H1 (cell line): Measurements from ENCODE around the gene BSPRY. TPM values are rescaled to one million over a fixed set of nuclear protein-coding genes. Genes with fewer than 3 reads are reported as not detected.

Source experiments
- CHD7 ChIP-seq: fragments of 300-600 bp; sonication (generic); IDR thresholded peaks from 2 replicates; pipeline ENCODE4 v1.7.1; 2012; ENCODE audit warnings: low read length, moderate library complexity, mild to moderate bottlenecking, inconsistent platforms; ENCODE audit not compliant: insufficient replicate concordance
- RAD21 ChIP-seq, 2 experiments: IDR thresholded peaks in 1 of 2; conservative IDR thresholded peaks in 1 of 2; 2 replicates each; pipeline ENCODE4 v1.6.1; 2011; ENCODE audit warnings: low read depth in 2 of 2, low read length in 2 of 2, improper control_type of control experiment in 1 of 2, inconsistent platforms in 1 of 2, mild to moderate bottlenecking in 1 of 2, moderate library complexity in 1 of 2
- SAP30 ChIP-seq: fragments of 300-600 bp; sonication (generic); IDR thresholded peaks from 2 replicates; pipeline ENCODE4 v1.7.1; 2012; ENCODE audit warnings: low read length, moderate library complexity, mild to moderate bottlenecking, inconsistent platforms; ENCODE audit not compliant: insufficient read depth, insufficient replicate concordance
- SP2 ChIP-seq: IDR thresholded peaks from 2 replicates; pipeline ENCODE4 v1.6.1; 2012; ENCODE audit warnings: mild to moderate bottlenecking, low read length, inconsistent platforms
- SUZ12 ChIP-seq: fragments of 200-600 bp; sonication (generic); IDR thresholded peaks from 2 replicates; pipeline ENCODE4 v1.6.1; 2012; ENCODE audit warnings: mild to moderate bottlenecking, inconsistent platforms, low read length, moderate library complexity, mixed read lengths
- TAF1 ChIP-seq: IDR thresholded peaks from 2 replicates; pipeline ENCODE4 v1.6.1; 2011; ENCODE audit warnings: mild to moderate bottlenecking, low read depth, low read length
- polyA plus RNA-seq, 7 experiments: library from polyadenylated mRNA; depleted of rRNA in 3 of 7; stranded (reverse) in 5 of 7; unstranded in 2 of 7; fragments of >200 nt in 5 of 7; fragments of 200-250 nt in 2 of 7; gene quantifications; 1 replicate in 5 of 7; 2 replicates in 1 of 7; 4 replicates in 1 of 7; pipeline versions ENCODE4 v1.2.1 to v1.2.3, GENCODE V29; 2011 to 2013; ENCODE audit warnings: missing spikeins in 2 of 7, mixed read lengths in 2 of 7
- total RNA-seq: library from RNA; stranded (reverse); fragmentation: NEBNext Ultra II Directional; extraction: Animal tissue kit (Norgen Biotek cat#: 25700); gene quantifications from 2 replicates; pipeline ENCODE4 v1.2.1, GENCODE V29; 2021
- TF ChIP-seq, protein P1 (sequence below): IDR thresholded peaks from 2 replicates; pipeline ENCODE4 v1.6.1; 2012; ENCODE audit warnings: low read length, inconsistent platforms

BSPRY gene
- total and polyA plus RNA-seq, 2 of the 8 experiments (the other 6 are each of a cell fraction or from before 2014, with no cell fraction given): 5.5 to 10.9 TPM

DNA sequence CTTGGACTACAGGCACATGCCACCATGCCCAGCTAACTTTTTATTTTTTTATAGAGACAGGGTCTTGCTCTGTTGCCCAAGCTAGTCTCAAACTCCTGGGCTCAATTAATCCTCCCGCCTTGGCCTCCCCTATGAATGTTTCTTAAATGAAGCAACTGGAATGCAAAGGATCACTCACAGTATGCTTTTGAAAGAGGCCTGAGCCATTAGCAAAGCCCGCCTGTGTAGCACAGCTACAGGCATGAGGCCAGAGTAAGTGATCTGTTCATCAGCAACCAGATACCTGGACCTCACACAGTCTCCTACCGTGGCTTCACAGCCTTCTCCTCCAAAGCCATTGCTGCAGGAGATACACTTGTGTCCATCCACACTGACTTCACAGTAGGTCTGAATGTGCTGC lies 29.3 kb upstream of the BSPRY start (continued):
- TF ChIP-seq CHD7 (no peak), SUZ12 (no peak), SAP30 (no peak), RAD21 (IDR thresholded peaks at IDR 0.05 in 1 of 2, conservative IDR thresholded peaks at IDR 0.05 in 1 of 2; ENCODE audit: low read depth in 2 of 2, low read length in 2 of 2) (no peak), TAF1 (no peak), SP2 (no peak)
- TF ChIP-seq, protein P1, sequence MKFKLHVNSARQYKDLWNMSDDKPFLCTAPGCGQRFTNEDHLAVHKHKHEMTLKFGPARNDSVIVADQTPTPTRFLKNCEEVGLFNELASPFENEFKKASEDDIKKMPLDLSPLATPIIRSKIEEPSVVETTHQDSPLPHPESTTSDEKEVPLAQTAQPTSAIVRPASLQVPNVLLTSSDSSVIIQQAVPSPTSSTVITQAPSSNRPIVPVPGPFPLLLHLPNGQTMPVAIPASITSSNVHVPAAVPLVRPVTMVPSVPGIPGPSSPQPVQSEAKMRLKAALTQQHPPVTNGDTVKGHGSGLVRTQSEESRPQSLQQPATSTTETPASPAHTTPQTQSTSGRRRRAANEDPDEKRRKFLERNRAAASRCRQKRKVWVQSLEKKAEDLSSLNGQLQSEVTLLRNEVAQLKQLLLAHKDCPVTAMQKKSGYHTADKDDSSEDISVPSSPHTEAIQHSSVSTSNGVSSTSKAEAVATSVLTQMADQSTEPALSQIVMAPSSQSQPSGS: no peak
